GM23338 (cell line): ENCODE measurements around the gene HSF5.

ENCODE experiments used
- CTCF ChIP-seq, 2 experiments: fragments of 200-600 bp in 1 of 2; sonication (generic) in 1 of 2; conservative IDR thresholded peaks; 2 replicates each; pipeline versions ENCODE4 v1.5.1 to v1.6.1; 2016 to 2017; ENCODE audit warnings: antibody characterized with exemption in 2 of 2, low read depth in 2 of 2, mild to moderate bottlenecking in 2 of 2, moderate library complexity in 1 of 2
- EZH2 ChIP-seq: fragments of 200-600 bp; sonication (generic); IDR thresholded peaks from one replicate; pipeline ENCODE4 v1.8.0; 2017; ENCODE audit warnings: antibody characterized with exemption, mild to moderate bottlenecking, low read depth; ENCODE audit not compliant: unreplicated experiment

DNA sequence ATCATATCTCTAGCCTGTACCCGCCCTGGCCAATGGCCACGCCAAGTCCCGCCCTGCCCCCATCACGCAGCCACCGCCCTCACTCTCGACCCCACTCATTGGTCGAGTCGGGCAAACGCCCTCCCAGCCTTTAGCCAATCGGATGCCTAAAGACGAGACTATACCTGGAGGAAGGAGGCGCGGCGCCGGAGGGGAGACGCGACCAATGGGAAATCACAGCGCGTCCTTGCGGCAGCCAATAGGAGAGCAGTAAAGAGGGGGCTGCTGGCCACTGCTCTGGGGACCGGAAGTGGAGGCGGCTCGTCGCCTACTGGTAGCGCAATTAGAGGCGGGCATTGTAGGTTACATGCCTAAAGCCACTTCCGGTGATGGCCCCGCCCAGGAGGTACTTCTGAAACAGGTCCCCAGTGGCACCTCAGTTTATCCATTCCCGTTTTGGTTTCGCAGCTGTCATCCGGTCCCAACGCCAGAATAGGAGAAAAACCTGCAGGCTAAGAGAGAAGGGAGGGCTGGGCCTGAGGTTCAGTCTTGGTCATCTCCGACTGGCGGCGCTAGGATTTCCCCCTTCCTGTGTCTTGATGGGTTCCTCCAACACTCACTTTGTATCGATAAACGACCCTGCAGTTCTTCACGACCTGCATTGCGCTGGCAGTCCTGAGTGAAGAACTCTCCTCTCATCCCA lies 29.9 kb upstream of the HSF5 start:
- TF ChIP-seq EZH2 = no peak
- no peak for TF ChIP-seq CTCF (conservative IDR thresholded peaks at IDR 0.05; ENCODE audit: low read depth in 2 of 2)
